Upper lobe of right lung (tissue), 1 donor: ENCODE data around the gene C13orf42. TPM values are rescaled to one million over a fixed set of nuclear protein-coding genes. Genes with fewer than 3 reads are reported as not detected.

ENCODE experiments used
- ATAC-seq: fragments of 200-7000 bp; cut with Tn5 transposase; one replicate; pipeline ENCODE4 v1.9.1; 2020; ENCODE audit warnings: mild to moderate bottlenecking, moderate library complexity
- DNase-seq: peaks from one replicate; pipeline ENCODE4 v3.0.0-alpha.2; 2020
- H3K27ac ChIP-seq: fragments of 200-600 bp; one replicate; pipeline ENCODE4 v1.8.0; 2022
- H3K27me3 ChIP-seq: fragments of 200-600 bp; one replicate; pipeline ENCODE4 v1.8.0; 2022; ENCODE audit warnings: mild to moderate bottlenecking
- H3K36me3 ChIP-seq: fragments of 200-600 bp; one replicate; pipeline ENCODE4 v1.8.0; 2022
- H3K4me1 ChIP-seq: fragments of 200-600 bp; one replicate; pipeline ENCODE4 v1.8.0; 2022
- H3K4me3 ChIP-seq: fragments of 200-600 bp; one replicate; pipeline ENCODE4 v1.8.0; 2022; ENCODE audit warnings: mild to moderate bottlenecking
- H3K9me3 ChIP-seq: fragments of 200-600 bp; one replicate; pipeline ENCODE4 v1.8.0; 2022
- CTCF ChIP-seq: fragments of 200-600 bp; IDR thresholded peaks from one replicate; pipeline ENCODE4 v1.8.0; 2022; ENCODE audit warnings: antibody characterized with exemption
- intact Hi-C: fragments of 100-400 bp; cut with DNase I; formaldehyde crosslinking; loops from one replicate; pipeline ENCODE4 v1.11.0; 2022
- total RNA-seq: library from RNA; stranded (reverse); fragmentation: NEBNext Ultra II Directional; extraction: Animal tissue kit (Norgen Biotek cat#: 25700); gene quantifications from one replicate; pipeline ENCODE4 v1.2.1, GENCODE V29; 2021
- donor health status: DM: no; HTN: yes; CAD: no; lungs with severe emphysema.

Gene C13orf42
- total RNA-seq, 1 donor from 2014 or later: not detected

GRCh38 chr13:51107996-51108395 lies 3.1 kb downstream of the C13orf42 start:
- ATAC-seq: no peak
- H3K9me3 ChIP-seq: no peaks in the 10 kb centered on the region
- intact Hi-C loops: no loop called here

GRCh38 chr13:51105046-51105445 lies 6.0 kb downstream of the C13orf42 start:
- Histone ChIP-seq H3K4me1 (no peaks in the 10 kb centered on the region), H3K9me3 (no peaks in the 10 kb centered on the region), H3K36me3 (no peaks in the 10 kb centered on the region), H3K27ac (no peak overlapping the region), H3K27me3 (no peaks in the 10 kb centered on the region), H3K4me3 (no peak overlapping the region)
- intact Hi-C loops: no loop called here
- ATAC-seq: no peak
- TF ChIP-seq CTCF: no peak
- no peak for DNase-seq

More at GRCh38 chr13:51107996-51108395, 3.1 kb downstream of the C13orf42 start:
- Histone ChIP-seq H3K36me3 (no peaks in the 10 kb centered on the region), H3K4me1 (no peaks in the 10 kb centered on the region), H3K4me3 (no peak overlapping the region), H3K27me3 (peaks cover 6% of the 10 kb centered on the region), H3K27ac (no peak overlapping the region)
- DNase-seq: no peak
- no peak for TF ChIP-seq CTCF

GRCh38 chr13:51101636-51102235 lies 9.3 kb downstream of the C13orf42 start:
- Histone ChIP-seq H3K4me1 (no peaks in the 10 kb centered on the region), H3K9me3 (no peaks in the 10 kb centered on the region), H3K36me3 (no peaks in the 10 kb centered on the region), H3K27ac (no peak overlapping the region), H3K4me3 (no peak overlapping the region), H3K27me3 (no peaks in the 10 kb centered on the region)
- intact Hi-C loops: no loop called here
- DNase-seq (no peak), ATAC-seq (no peak)
- no peak for TF ChIP-seq CTCF

GRCh38 chr13:51097353-51098043 lies 13.6 kb downstream of the C13orf42 start:
- intact Hi-C loops: no loop called here
- Histone ChIP-seq H3K9me3 (no peaks in the 10 kb centered on the region), H3K27me3 (no peaks in the 10 kb centered on the region), H3K4me3 (no peak overlapping the region), H3K36me3 (no peaks in the 10 kb centered on the region), H3K4me1 (no peaks in the 10 kb centered on the region), H3K27ac (no peak overlapping the region)
- ATAC-seq: no peak
- no peak for DNase-seq
- TF ChIP-seq CTCF: no peak

GRCh38 chr13:51096131-51096530 lies 14.9 kb downstream of the C13orf42 start:
- no peak for TF ChIP-seq CTCF
- Histone ChIP-seq H3K36me3 (no peaks in the 10 kb centered on the region), H3K27ac (no peak overlapping the region), H3K9me3 (no peaks in the 10 kb centered on the region), H3K27me3 (no peaks in the 10 kb centered on the region), H3K4me3 (no peak overlapping the region), H3K4me1 (no peaks in the 10 kb centered on the region)
- no peak for DNase-seq
- no peak for ATAC-seq
- intact Hi-C loops: no loop called here
